Upper lobe of left lung (tissue), 6 donors: ENCODE data around the gene FKBP2. TPM values are rescaled to one million over a fixed set of nuclear protein-coding genes. Genes with fewer than 3 reads are reported as not detected.

Source experiments
- ATAC-seq, 2 donors: fragments of 200-7000 bp; cut with Tn5 transposase; one replicate each; pipeline ENCODE4 v1.9.1; 2022; ENCODE audit warnings: mild to moderate bottlenecking in 2 of 2, moderate library complexity in 2 of 2; ENCODE audit not compliant: low FRiP score in 2 of 2
- DNase-seq, 2 donors: peaks; one replicate each; pipeline ENCODE4 v3.0.0-alpha.2; 2019 to 2020
- H3K27ac ChIP-seq, 4 donors: fragments of 200-600 bp; sonication (generic); one replicate each; pipeline ENCODE4 v1.5.1; 2016 to 2019
- H3K27me3 ChIP-seq, 4 donors: fragments of 200-600 bp; sonication (generic); one replicate each; pipeline ENCODE4 v1.5.1; 2017 to 2019
- H3K36me3 ChIP-seq, 4 donors: fragments of 200-600 bp; sonication (generic); one replicate each; pipeline ENCODE4 v1.5.1; 2016 to 2019
- H3K4me1 ChIP-seq, 4 donors: fragments of 200-600 bp; sonication (generic); one replicate each; pipeline ENCODE4 v1.5.1; 2018 to 2019
- H3K4me3 ChIP-seq, 4 donors: fragments of 200-600 bp; sonication (generic); one replicate each; pipeline ENCODE4 v1.5.1; 2017 to 2019; ENCODE audit warnings: mild to moderate bottlenecking in 2 of 4, moderate library complexity in 1 of 4
- H3K9me3 ChIP-seq, 4 donors: fragments of 200-600 bp; sonication (generic); one replicate each; pipeline ENCODE4 v1.5.1; 2018 to 2019
- CTCF ChIP-seq, 6 experiments: fragments of 450-650 bp in 4 of 6; fragments of 200-600 bp in 2 of 6; sonication (generic) in 2 of 6; IDR thresholded peaks; one replicate each; pipeline ENCODE4 v1.5.1; 2016 to 2019; ENCODE audit warnings: antibody characterized with exemption in 6 of 6
- EP300 ChIP-seq, 4 donors: sonication (generic); formaldehyde crosslinking; IDR thresholded peaks; one replicate each; pipeline ENCODE4 v1.5.1; 2017; ENCODE audit warnings: antibody characterized with exemption in 4 of 4, control low read depth in 2 of 4
- POLR2A ChIP-seq, 4 donors: fragments of 450-650 bp; IDR thresholded peaks; one replicate each; pipeline ENCODE4 v1.5.1; 2016 to 2017; ENCODE audit warnings: antibody characterized with exemption in 4 of 4, mild to moderate bottlenecking in 2 of 4
- POLR2AphosphoS5 ChIP-seq, 2 donors: sonication (generic); formaldehyde crosslinking; IDR thresholded peaks; one replicate each; pipeline ENCODE4 v1.5.1; 2017; ENCODE audit warnings: antibody characterized with exemption in 2 of 2
- WGBS, 2 donors: methylation state at CpG; one replicate each; pipeline ENCODE4 v1.1.5; 2017 to 2018; 5-methylcytosine and 5-hydroxymethylcytosine counted together
- total RNA-seq, 6 donors: library from RNA; depleted of rRNA in 4 of 6; stranded (reverse); fragments of >200 nt in 4 of 6; gene quantifications; one replicate each; pipeline versions ENCODE4 v1.1.0 to v1.2.1, GENCODE V29; 2016 to 2021
- donor health status: DM: no; HTN: no; CAD: no; lungs with moderate emphysema.
- donor health status: DM: no; HTN: yes; CAD: no; lungs with severe emphysema.

FKBP2 gene
- total RNA-seq, 6 donors from 2014 or later, result 40.9 to 132 (median 63.1) TPM

- ATAC-seq (no peak), DNase-seq (no peak)
- no peaks in the 10 kb centered on the region for H3K9me3 ChIP-seq
- H3K36me3 ChIP-seq, result peaks cover 4 to 51% (median 27%) of the 10 kb centered on the region in 4 donors
- no peak overlapping the region for H3K4me3 ChIP-seq
- 80 to 87% methylated on average over 6 of the region's 6 CpGs for WGBS, 2 donors
- no peaks in the 10 kb centered on the region for H3K27me3 ChIP-seq
- TF ChIP-seq EP300 (IDR thresholded peaks at IDR 0.05), result no peak
- no peak for TF ChIP-seq POLR2AphosphoS5 (IDR thresholded peaks at IDR 0.05)
- TF ChIP-seq POLR2A (IDR thresholded peaks at IDR 0.05), result no peak
- no peak for TF ChIP-seq CTCF (IDR thresholded peaks at IDR 0.05)
- no peaks in the 10 kb centered on the region for H3K4me1 ChIP-seq
- H3K27ac ChIP-seq, result no peak overlapping the region
These were observed 24.0 kb upstream of the FKBP2 start for GRCh38 chr11:64216879-64217278.

GRCh38 chr11:64218628-64219353 is 22.1 kb upstream of the FKBP2 start:
- WGBS, 2 donors, result 75 to 83% methylated on average over 3 to 11 of the region's 11 CpGs
- ATAC-seq, result no peak
- no peak for DNase-seq

GRCh38 chr11:64219354-64219684 is 21.6 kb upstream of the FKBP2 start:
- ATAC-seq (no peak), DNase-seq (peak in 1 of 2 donors; percentile 71)
- H3K4me3 ChIP-seq, result no peak overlapping the region
- peaks cover 4 to 59% (median 34%) of the 10 kb centered on the region in 4 donors for H3K36me3 ChIP-seq
- TF ChIP-seq CTCF (IDR thresholded peaks at IDR 0.05) (no peak), POLR2A (IDR thresholded peaks at IDR 0.05) (no peak), EP300 (IDR thresholded peaks at IDR 0.05) (no peak), POLR2AphosphoS5 (IDR thresholded peaks at IDR 0.05) (no peak)
- no peaks in the 10 kb centered on the region for H3K27me3 ChIP-seq
- WGBS, 2 donors, result 94% methylated on average over 6 of the region's 7 CpGs; no CpG with 5 or more reads in 1 of the 2 donors
- H3K4me1 ChIP-seq, result peaks cover 0 to under 1% (median 0%) of the 10 kb centered on the region in 4 donors
- H3K27ac ChIP-seq, result no peak overlapping the region
- H3K9me3 ChIP-seq, result no peaks in the 10 kb centered on the region

More at GRCh38 chr11:64218628-64219353, 22.1 kb upstream of the FKBP2 start:
- no peaks in the 10 kb centered on the region for H3K4me1 ChIP-seq
- no peaks in the 10 kb centered on the region for H3K27me3 ChIP-seq
- no peaks in the 10 kb centered on the region for H3K9me3 ChIP-seq
- H3K36me3 ChIP-seq, result peaks cover 4 to 54% (median 33%) of the 10 kb centered on the region in 4 donors
- H3K27ac ChIP-seq, result no peak overlapping the region
- H3K4me3 ChIP-seq, result no peak overlapping the region
- TF ChIP-seq CTCF (IDR thresholded peaks at IDR 0.05), result no peak
- TF ChIP-seq POLR2A (IDR thresholded peaks at IDR 0.05), result no peak
- TF ChIP-seq POLR2AphosphoS5 (IDR thresholded peaks at IDR 0.05), result no peak
- TF ChIP-seq EP300 (IDR thresholded peaks at IDR 0.05), result no peak

- peaks cover 4 to 58% (median 34%) of the 10 kb centered on the region in 4 donors for H3K36me3 ChIP-seq
- TF ChIP-seq CTCF (IDR thresholded peaks at IDR 0.05) (no peak), POLR2A (IDR thresholded peaks at IDR 0.05) (no peak), POLR2AphosphoS5 (IDR thresholded peaks at IDR 0.05) (no peak), EP300 (IDR thresholded peaks at IDR 0.05) (no peak)
These were observed 21.1 kb upstream of the FKBP2 start for GRCh38 chr11:64219755-64220154.

More at GRCh38 chr11:64219755-64220154, 21.1 kb upstream of the FKBP2 start:
- H3K4me3 ChIP-seq, result no peak overlapping the region
- DNase-seq, result peak in 1 of 2 donors; percentile 22
- ATAC-seq, result no peak
- H3K27me3 ChIP-seq, result no peaks in the 10 kb centered on the region
- H3K27ac ChIP-seq, result no peak overlapping the region
- H3K4me1 ChIP-seq, result peaks cover 0 to 5% (median 1%) of the 10 kb centered on the region in 4 donors
- 92 to 93% methylated on average over 3 to 10 of the region's 10 CpGs for WGBS, 2 donors
- H3K9me3 ChIP-seq, result no peaks in the 10 kb centered on the region
